Stimulated activated CD4-positive, alpha-beta T cell treated with anti-CD3 and anti-CD28 coated beads, TNF-alpha, amount 100 ng/mL, for 48 hours (primary cell): ENCODE measurements around the gene IL37.

ENCODE experiments used
- DNase-seq, 3 donors: peaks; one replicate each; pipeline ENCODE4 v3.0.0-alpha.2; 2020; ENCODE audit warnings: low read depth in 3 of 3

The IL37 gene

GRCh38 chr2:112960230-112960825, 49.4 kb downstream of the IL37 start:
- DNase-seq, result no peak

- DNase-seq, result no peak
Observed at GRCh38 chr2:112962308-112963175, 51.6 kb downstream of the IL37 start.

GRCh38 chr2:112967023-112967422, 56.1 kb downstream of the IL37 start:
- no peak for DNase-seq
